ENCODE results near the gene EPS15.

The EPS15 gene

DNA sequence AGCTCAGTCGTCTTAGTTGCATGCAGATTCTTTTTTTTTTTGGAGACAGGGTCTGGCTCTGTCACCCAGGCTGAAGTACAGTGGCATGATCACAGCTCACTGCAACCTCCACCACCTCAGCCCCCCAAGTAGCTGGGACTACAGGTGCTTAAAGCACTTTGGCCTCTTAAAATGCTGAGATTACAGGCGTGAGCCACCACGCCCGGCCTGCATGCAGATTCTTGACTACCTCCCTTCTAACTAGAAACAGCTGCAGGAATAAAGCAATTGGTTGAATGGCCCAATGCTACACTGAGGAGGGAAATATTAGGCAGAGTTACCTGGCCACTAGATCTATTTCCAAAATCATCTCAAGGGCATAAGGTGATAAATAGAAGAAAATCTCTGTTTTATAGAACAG lies 159.2 kb downstream of the EPS15 start:
- DNase-seq (ENCODE audit: low read depth) = no peak
- no peak for TF ChIP-seq CTCF (IDR thresholded peaks at IDR 0.05; ENCODE audit: insufficient read depth, low read depth, low read length, missing control alignments)
- H3K4me3 ChIP-seq (ENCODE audit: low read depth, low read length) = no peak overlapping the region

GRCh38 chr1:51355382-51355781 lies 163.7 kb downstream of the EPS15 start:
- DNase-seq (ENCODE audit: low read depth) = no peak
- no peak for TF ChIP-seq CTCF (IDR thresholded peaks at IDR 0.05; ENCODE audit: insufficient read depth, low read depth, low read length, missing control alignments)
- H3K4me3 ChIP-seq (ENCODE audit: low read depth, low read length) = no peak overlapping the region

DNA sequence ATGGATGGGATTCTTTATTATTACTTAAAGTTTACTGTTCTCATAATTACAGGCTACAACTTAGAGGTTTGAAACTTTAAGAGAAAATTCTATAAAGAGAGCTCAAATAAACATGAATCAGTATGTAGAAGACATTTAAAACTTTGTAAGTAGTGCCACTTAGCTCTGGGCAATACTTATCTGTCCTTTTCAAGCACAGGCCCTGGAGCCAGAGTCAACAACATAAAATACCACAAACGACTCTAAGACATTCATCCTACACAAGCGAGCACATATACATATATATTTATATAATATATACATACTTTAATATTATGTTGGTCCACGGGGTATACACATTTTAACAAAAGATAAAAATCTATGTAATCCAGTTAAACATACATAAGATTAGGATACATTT lies 164.7 kb downstream of the EPS15 start:
- TF ChIP-seq CTCF (IDR thresholded peaks at IDR 0.05; ENCODE audit: insufficient read depth, low read depth, low read length, missing control alignments) = no peak
- no peak for DNase-seq (ENCODE audit: low read depth)
- no peak overlapping the region for H3K4me3 ChIP-seq (ENCODE audit: low read depth, low read length)

GRCh38 chr1:51351907-51352306 lies 167.2 kb downstream of the EPS15 start:
- no peak for DNase-seq (ENCODE audit: low read depth)
- TF ChIP-seq CTCF (IDR thresholded peaks at IDR 0.05; ENCODE audit: insufficient read depth, low read depth, low read length, missing control alignments) = no peak
- no peak overlapping the region for H3K4me3 ChIP-seq (ENCODE audit: low read depth, low read length)

- H3K4me3 ChIP-seq (ENCODE audit: low read depth, low read length) = no peak overlapping the region
- no peak for TF ChIP-seq CTCF (IDR thresholded peaks at IDR 0.05; ENCODE audit: insufficient read depth, low read depth, low read length, missing control alignments)
- no peak for DNase-seq (ENCODE audit: low read depth)
These were observed 169.2 kb downstream of the EPS15 start for GRCh38 chr1:51349862-51350261.

- no peak for DNase-seq (ENCODE audit: low read depth)
- H3K4me3 ChIP-seq (ENCODE audit: low read depth, low read length) = no peak overlapping the region
- TF ChIP-seq CTCF (IDR thresholded peaks at IDR 0.05; ENCODE audit: insufficient read depth, low read depth, low read length, missing control alignments) = no peak
These were observed 170.9 kb downstream of the EPS15 start for GRCh38 chr1:51348147-51348527.

- no peak for TF ChIP-seq CTCF (IDR thresholded peaks at IDR 0.05; ENCODE audit: insufficient read depth, low read depth, low read length, missing control alignments)
- no peak for DNase-seq (ENCODE audit: low read depth)
- H3K4me3 ChIP-seq (ENCODE audit: low read depth, low read length) = no peak overlapping the region
These were observed 171.5 kb downstream of the EPS15 start for GRCh38 chr1:51347398-51348146.
